Glutamatergic neuron (in vitro differentiated cells): Measurements from ENCODE around the gene DPH7. TPM values are rescaled to one million over a fixed set of nuclear protein-coding genes. Genes with fewer than 3 reads are reported as not detected.
"Not testable (repeated sequence)": the region's sequence is repeated elsewhere in the genome, so short reads cannot be mapped to it uniquely, and the experiment has no call there.

Experiments used
- DNase-seq: peaks from one replicate; pipeline ENCODE4 v3.0.0; 2022
- H3K27ac Mint-ChIP-seq: one replicate; pipeline ENCODE4 v1.8.0; 2020; ENCODE audit warnings: mild to moderate bottlenecking, mixed read lengths, inconsistent platforms; ENCODE audit not compliant: unreplicated experiment
- H3K27me3 Mint-ChIP-seq: one replicate; pipeline ENCODE4 v1.8.0; 2020; ENCODE audit warnings: mild to moderate bottlenecking, moderate library complexity, mixed read lengths, inconsistent platforms; ENCODE audit not compliant: unreplicated experiment
- H3K36me3 Mint-ChIP-seq: one replicate; pipeline ENCODE4 v1.8.0; 2020; ENCODE audit warnings: mild to moderate bottlenecking, mixed read lengths, inconsistent platforms; ENCODE audit not compliant: unreplicated experiment
- H3K4me1 Mint-ChIP-seq: one replicate; pipeline ENCODE4 v1.8.0; 2020; ENCODE audit warnings: mild to moderate bottlenecking, low read depth, mixed read lengths, inconsistent platforms; ENCODE audit not compliant: unreplicated experiment
- H3K4me3 Mint-ChIP-seq: one replicate; pipeline ENCODE4 v1.8.0; 2020; ENCODE audit warnings: mild to moderate bottlenecking, mixed read lengths, inconsistent platforms; ENCODE audit not compliant: unreplicated experiment
- H3K9me3 Mint-ChIP-seq: one replicate; pipeline ENCODE4 v1.8.0; 2020; ENCODE audit warnings: mild to moderate bottlenecking, moderate library complexity, mixed read lengths, inconsistent platforms; ENCODE audit not compliant: unreplicated experiment
- CTCF ChIP-seq: fragments of 200-600 bp; sonication (generic); IDR thresholded peaks from one replicate; pipeline ENCODE4 v1.5.0; 2021; ENCODE audit not compliant: partially characterized antibody, unreplicated experiment
- total RNA-seq: library from RNA; stranded (reverse); fragmentation: NEBNext Ultra II Directional; extraction: Animal tissue kit (Norgen Biotek cat#: 25700); gene quantifications from one replicate; pipeline ENCODE4 v1.2.1, GENCODE V29; 2021; ENCODE audit not compliant: unreplicated experiment

Gene DPH7
- total RNA-seq, 1 donor from 2014 or later, result 64.6 TPM

DNA sequence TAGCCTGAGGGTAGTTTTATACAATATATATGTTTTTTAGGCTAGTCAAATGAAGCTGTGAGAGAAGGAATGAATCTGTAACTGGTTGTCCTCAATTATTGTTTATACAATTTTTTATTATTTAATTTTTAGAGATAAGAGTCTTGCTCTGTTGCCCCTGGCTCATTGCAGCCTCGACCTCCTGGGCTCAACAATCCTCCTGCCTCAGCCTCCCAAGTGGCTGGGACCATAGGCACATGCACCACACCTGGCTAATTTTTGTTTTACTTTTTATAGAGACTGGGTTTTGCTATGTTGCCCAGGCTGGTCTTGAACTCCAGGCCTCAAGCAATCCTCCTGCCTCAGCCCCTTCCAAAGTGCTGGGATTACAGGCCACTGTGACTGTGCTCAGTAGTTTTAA lies 24.4 kb downstream of the DPH7 start:
- Mint-ChIP-seq H3K9me3 (peaks cover 8% of the 10 kb centered on the region), H3K27me3 (peaks cover 7% of the 10 kb centered on the region), H3K4me1 (peaks cover 7% of the 10 kb centered on the region), H3K4me3 (no peak overlapping the region), H3K36me3 (peaks cover 4% of the 10 kb centered on the region), H3K27ac (no peak overlapping the region)
- DNase-seq, result no peak
- TF ChIP-seq CTCF, result no peak

DNA sequence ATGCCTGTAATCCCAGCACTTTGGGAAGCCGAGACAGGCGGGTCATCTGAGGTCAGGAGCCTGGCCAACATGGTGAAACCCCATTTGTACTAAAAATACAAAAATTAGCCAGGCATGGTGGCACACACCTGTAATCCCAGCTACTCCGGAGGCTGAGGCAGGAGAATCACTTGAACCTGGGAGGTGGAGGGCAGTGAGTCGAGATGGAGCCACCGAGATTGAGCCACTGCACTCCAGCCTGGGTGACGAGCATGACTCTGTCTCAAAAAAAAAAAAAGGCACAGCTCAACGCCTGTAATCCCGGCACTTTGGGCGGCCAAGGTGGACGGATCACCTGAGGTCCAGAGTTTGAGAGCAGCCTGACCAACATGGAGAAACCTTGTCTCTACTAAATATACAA lies 25.1 kb downstream of the DPH7 start:
- H3K9me3 Mint-ChIP-seq, H3K36me3 Mint-ChIP-seq, H3K27ac Mint-ChIP-seq, H3K4me1 Mint-ChIP-seq, DNase-seq, H3K4me3 Mint-ChIP-seq: not testable (repeated sequence)
- H3K27me3 Mint-ChIP-seq, result peaks cover 11% of the 10 kb centered on the region

GRCh38 chr9:137552022-137552768 lies 26.5 kb downstream of the DPH7 start:
- Mint-ChIP-seq H3K4me1 (peaks cover 7% of the 10 kb centered on the region), H3K27ac (peak overlapping the region; percentile 62), H3K27me3 (peaks cover 11% of the 10 kb centered on the region), H3K4me3 (peak overlapping the region; percentile 91), H3K9me3 (peaks cover 8% of the 10 kb centered on the region), H3K36me3 (peaks cover 4% of the 10 kb centered on the region)
- DNase-seq, result no peak
- TF ChIP-seq CTCF, result no peak

- peaks cover 7% of the 10 kb centered on the region for H3K4me1 Mint-ChIP-seq
- peak; percentile 69 for TF ChIP-seq CTCF
- H3K27me3 Mint-ChIP-seq, result peaks cover 14% of the 10 kb centered on the region
- peak; percentile 94 for DNase-seq
- peak within 1 kb of the TSS; percentile 62 for H3K27ac Mint-ChIP-seq
- H3K9me3 Mint-ChIP-seq, result peaks cover 8% of the 10 kb centered on the region
- H3K36me3 Mint-ChIP-seq, result peaks cover 4% of the 10 kb centered on the region
- peak within 1 kb of the TSS; percentile 91 for H3K4me3 Mint-ChIP-seq
Measured at GRCh38 chr9:137551264-137552021, 27.3 kb downstream of the DPH7 start, which contains the start of gene MRPL41. TSS of gene MRPL41 (plus strand) at chr9:137551879. CDS start at chr9:137552082, 203 bp downstream.

DNA sequence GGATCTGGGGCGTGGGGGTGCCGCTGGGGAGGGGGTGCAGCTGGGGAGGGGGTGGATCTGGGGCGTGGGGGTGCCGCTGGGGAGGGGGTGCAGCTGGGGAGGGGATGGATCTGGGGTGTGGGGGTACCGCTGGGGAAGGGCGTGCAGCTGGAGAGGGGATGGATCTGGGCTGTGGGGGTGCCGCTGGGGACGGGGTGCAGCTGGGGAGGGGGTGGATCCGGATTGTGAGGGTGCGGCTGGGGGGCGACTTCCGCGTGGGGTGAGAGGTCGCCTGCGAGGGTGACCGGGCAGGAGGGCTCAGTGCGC lies 27.8 kb downstream of the DPH7 start:
- H3K4me1 Mint-ChIP-seq, H3K36me3 Mint-ChIP-seq, DNase-seq, H3K9me3 Mint-ChIP-seq: not testable (repeated sequence)
- Mint-ChIP-seq H3K4me3 (peak overlapping the region; percentile 82), H3K27ac (peak overlapping the region; percentile 52), H3K27me3 (peaks cover 14% of the 10 kb centered on the region)

- peaks cover 9% of the 10 kb centered on the region for H3K9me3 Mint-ChIP-seq
- DNase-seq, result peak; percentile 85
- H3K4me3 Mint-ChIP-seq, result peak within 1 kb of the TSS; percentile 82
- H3K36me3 Mint-ChIP-seq, result peaks cover 4% of the 10 kb centered on the region
- TF ChIP-seq CTCF, result no peak
- H3K27ac Mint-ChIP-seq, result peak within 1 kb of the TSS; percentile 90
- peaks cover 7% of the 10 kb centered on the region for H3K4me1 Mint-ChIP-seq
- H3K27me3 Mint-ChIP-seq, result peaks cover 14% of the 10 kb centered on the region
Measured at GRCh38 chr9:137550231-137550621, 28.5 kb downstream of the DPH7 start, which contains the start of gene PNPLA7. TSS of gene PNPLA7 (minus strand) at chr9:137550402. CDS start at chr9:137550197, 205 bp downstream.
